Skeletal muscle cell (primary cell): ENCODE results near the gene MAN1A1.
"Not testable (repeated sequence)": the region's sequence is repeated elsewhere in the genome, so short reads cannot be mapped to it uniquely, and the experiment has no call there.

Experiments
- DNase-seq: peaks from one replicate; pipeline ENCODE4 v3.0.0-alpha.2; 2010; ENCODE audit warnings: low read depth
- H3K4me3 ChIP-seq: 2 replicates; pipeline ENCODE4 v1.5.1; 2011; ENCODE audit warnings: low read depth, mild to moderate bottlenecking, control low read depth, low read length, moderate library complexity

Gene MAN1A1

GRCh38 chr6:119349361-119350201 lies at the start of gene MAN1A1:
TSS of gene MAN1A1 (minus strand) at chr6:119349761. CDS start at chr6:119349065, 696 bp downstream.
- DNase-seq = peak; percentile 45
- H3K4me3 ChIP-seq = peak within 1 kb of the TSS; percentile 94

- no peak for DNase-seq
- H3K4me3 ChIP-seq = no peak overlapping the region
Measured at GRCh38 chr6:119395192-119395591, 45.6 kb upstream of the MAN1A1 start.

- no peak for DNase-seq
- no peak overlapping the region for H3K4me3 ChIP-seq
Measured at GRCh38 chr6:119390247-119390793, 40.8 kb upstream of the MAN1A1 start.

- no peak overlapping the region for H3K4me3 ChIP-seq
- DNase-seq = no peak
Measured at GRCh38 chr6:119385994-119386393, 36.4 kb upstream of the MAN1A1 start.

GRCh38 chr6:119384444-119384843 lies 34.9 kb upstream of the MAN1A1 start:
- no peak overlapping the region for H3K4me3 ChIP-seq
- peak; percentile 21 for DNase-seq

- no peak for DNase-seq
- H3K4me3 ChIP-seq = no peak overlapping the region
Measured at GRCh38 chr6:119379809-119380208, 30.2 kb upstream of the MAN1A1 start.

- not testable (repeated sequence) for DNase-seq, H3K4me3 ChIP-seq
Measured at GRCh38 chr6:119377043-119377442, 27.5 kb upstream of the MAN1A1 start.

- no peak overlapping the region for H3K4me3 ChIP-seq
- no peak for DNase-seq
Measured at GRCh38 chr6:119370080-119370479, 20.5 kb upstream of the MAN1A1 start.

- no peak overlapping the region for H3K4me3 ChIP-seq
- no peak for DNase-seq
Measured at GRCh38 chr6:119368921-119369320, 19.4 kb upstream of the MAN1A1 start.

- H3K4me3 ChIP-seq = no peak overlapping the region
- DNase-seq = no peak
Measured at GRCh38 chr6:119361209-119361608, 11.6 kb upstream of the MAN1A1 start.

GRCh38 chr6:119360262-119360915 lies 10.8 kb upstream of the MAN1A1 start:
- no peak overlapping the region for H3K4me3 ChIP-seq
- no peak for DNase-seq

- H3K4me3 ChIP-seq = no peak overlapping the region
- no peak for DNase-seq
Measured at GRCh38 chr6:119355890-119356289, 6.3 kb upstream of the MAN1A1 start.

GRCh38 chr6:119355157-119355556 lies 5.6 kb upstream of the MAN1A1 start:
- no peak for DNase-seq
- H3K4me3 ChIP-seq = no peak overlapping the region

- DNase-seq = no peak
- H3K4me3 ChIP-seq = no peak overlapping the region
Measured at GRCh38 chr6:119353696-119354095, 4.1 kb upstream of the MAN1A1 start.

- H3K4me3 ChIP-seq = no peak overlapping the region
- DNase-seq = no peak
Measured at GRCh38 chr6:119352001-119352400, 2.4 kb upstream of the MAN1A1 start.

GRCh38 chr6:119350952-119351372 lies 1.4 kb upstream of the MAN1A1 start:
- DNase-seq = no peak
- peak overlapping the region; percentile 94 for H3K4me3 ChIP-seq

GRCh38 chr6:119350202-119350951 lies 816 bp upstream of the MAN1A1 start:
- peak; percentile 39 for DNase-seq
- H3K4me3 ChIP-seq = peak overlapping the region; percentile 94

- peak overlapping the region; percentile 94 for H3K4me3 ChIP-seq
- DNase-seq = no peak
Measured at GRCh38 chr6:119348748-119349360, 707 bp downstream of the MAN1A1 start.

GRCh38 chr6:119348096-119348747 lies 1.3 kb downstream of the MAN1A1 start:
- DNase-seq = no peak
- peak overlapping the region; percentile 94 for H3K4me3 ChIP-seq
